A549 (cell line): ENCODE measurements around the gene RGS10. TPM values are rescaled to one million over a fixed set of nuclear protein-coding genes. Genes with fewer than 3 reads are reported as not detected.

ENCODE experiments used
- ATAC-seq, 2 experiments: fragments of 200-7000 bp in 1 of 2; fragments of >200 bp in 1 of 2; cut with Nextera tagmentation in 1 of 2; cut with Tn5 transposase in 1 of 2; 3 replicates each; pipeline versions ENCODE4 v1.8.0 to v1.9.1; 2018 to 2020; ENCODE audit warnings: mild to moderate bottlenecking in 1 of 2, moderate library complexity in 1 of 2
- CTCF ChIA-PET: fragments of 300-600 bp; sonication (Branson Sonifier 250); formaldehyde crosslinking; extraction: SDS; loops from one replicate; lab custom pipeline; 2021; ENCODE audit warnings: antibody characterized with exemption, inconsistent platforms; lab: Yijun Ruan, JAX
- POLR2A ChIA-PET: fragments of 350-600 bp; formaldehyde crosslinking; extraction: SDS; loops from one replicate; lab custom pipeline; 2021; ENCODE audit warnings: antibody characterized with exemption, inconsistent platforms; lab: Yijun Ruan, JAX
- DNase-seq, 2 experiments: peaks; one replicate each; pipeline versions ENCODE4 v3.0.0 to v3.0.0-alpha.2; 2011 to 2016; ENCODE audit warnings: low read depth in 1 of 2, low spot score in 1 of 2
- FAIRE-seq: peaks from 2 replicates; lab custom pipeline; 2011; peaks lifted over from hg19 to GRCh38; lab: Jason Lieb, UNC
- H3K27ac ChIP-seq, 2 experiments: fragments of >200 bp; sonication (Bioruptor Twin); formaldehyde crosslinking; 3 replicates each; pipeline ENCODE4 v1.5.1; 2016 to 2017
- H3K4me1 ChIP-seq: fragments of >200 bp; sonication (Bioruptor Twin); formaldehyde crosslinking; 3 replicates; pipeline ENCODE4 v1.6.1; 2016
- H3K4me2 ChIP-seq: fragments of >200 bp; sonication (Bioruptor Twin); formaldehyde crosslinking; 3 replicates; pipeline ENCODE4 v1.6.1; 2016
- H3K4me3 ChIP-seq: fragments of >200 bp; sonication (Bioruptor Twin); formaldehyde crosslinking; 3 replicates; pipeline ENCODE4 v1.5.1; 2016
- H3K9me3 ChIP-seq: fragments of >200 bp; sonication (Bioruptor Twin); formaldehyde crosslinking; 3 replicates; pipeline ENCODE4 v1.6.1; 2016
- CHD2 ChIP-seq: fragments of 150-350 bp; IDR thresholded peaks from 2 replicates; pipeline ENCODE4 v1.6.1; 2014; ENCODE audit warnings: low read length; ENCODE audit not compliant: partially characterized antibody
- ESRRA ChIP-seq: fragments of 150-350 bp; IDR thresholded peaks from 2 replicates; pipeline ENCODE4 v1.6.1; 2014; ENCODE audit warnings: mild to moderate bottlenecking, low read length, borderline replicate concordance
- FOSB ChIP-seq: fragments of 250-450 bp; sonication (Bioruptor Pico); IDR thresholded peaks from 2 replicates; pipeline ENCODE4 v1.5.0; 2020; ENCODE audit warnings: mild to moderate bottlenecking, moderate library complexity
- HDAC2 ChIP-seq: fragments of 200-600 bp; sonication (generic); IDR thresholded peaks from 2 replicates; pipeline ENCODE4 v1.6.1; 2016
- JUNB ChIP-seq: fragments of >200 bp; sonication (Bioruptor Twin); formaldehyde crosslinking; IDR thresholded peaks from 2 replicates; pipeline ENCODE4 v1.6.1; 2016
- MYC ChIP-seq: IDR thresholded peaks from 2 replicates; pipeline ENCODE4 v1.6.1; 2012; ENCODE audit warnings: mild to moderate bottlenecking, inconsistent platforms, low read length, improper control_type of control experiment, borderline replicate concordance
- PHF8 ChIP-seq: fragments of 200-600 bp; sonication (generic); IDR thresholded peaks from 2 replicates; pipeline ENCODE4 v1.6.1; 2016; ENCODE audit warnings: low read depth, mild to moderate bottlenecking, antibody characterized with exemption, moderate library complexity, borderline replicate concordance
- RCOR1 ChIP-seq: fragments of 150-350 bp; IDR thresholded peaks from 2 replicates; pipeline ENCODE4 v1.6.1; 2014; ENCODE audit warnings: antibody characterized with exemption, low read length, low read depth
- RNF2 ChIP-seq: fragments of 200-600 bp; sonication (generic); IDR thresholded peaks from 2 replicates; pipeline ENCODE4 v1.6.1; 2016; ENCODE audit warnings: low read depth, mild to moderate bottlenecking, antibody characterized with exemption, moderate library complexity, borderline replicate concordance
- ZFP36 ChIP-seq: fragments of 450-650 bp; IDR thresholded peaks from 2 replicates; pipeline ENCODE4 v1.6.1; 2014; ENCODE audit warnings: borderline replicate concordance; ENCODE audit not compliant: partially characterized antibody
- WGBS: methylation state at CpG from one replicate; pipeline ENCODE4 v1.1.6; 2017; ENCODE audit errors: missing lambda C conversion rate; 5-methylcytosine and 5-hydroxymethylcytosine counted together
- polyA plus RNA-seq, 4 experiments: library from polyadenylated mRNA; depleted of rRNA in 3 of 4; stranded (reverse); fragments of >200 nt; fragmentation: RNase III in 1 of 4; extraction: RNeasy Plus Mini Kit Qiagen cat#74134 plus additional on column Dnase treatment in 1 of 4; gene quantifications; 2 replicates in 3 of 4; 3 replicates in 1 of 4; pipeline ENCODE4 v1.2.3, GENCODE V29; 2011 to 2017
- TF ChIP-seq, protein P1 (sequence below): fragments of 200-600 bp; sonication (generic); IDR thresholded peaks from 2 replicates; pipeline ENCODE4 v1.6.1; 2016; ENCODE audit warnings: antibody characterized with exemption, mild to moderate bottlenecking, moderate library complexity
- TF ChIP-seq, protein P2 (sequence below): IDR thresholded peaks from 2 replicates; pipeline ENCODE4 v1.6.1; 2012; ENCODE audit warnings: low read depth, borderline replicate concordance
- TF ChIP-seq, protein P3 (sequence below): fragments of 150-350 bp; IDR thresholded peaks from 2 replicates; pipeline ENCODE4 v1.6.1; 2014; ENCODE audit warnings: low read depth, mild to moderate bottlenecking, low read length

The RGS10 gene
- polyA plus RNA-seq, 2 of the 4 experiments (the other 2 are of a cell fraction), result 39.7 to 46.4 TPM

DNA sequence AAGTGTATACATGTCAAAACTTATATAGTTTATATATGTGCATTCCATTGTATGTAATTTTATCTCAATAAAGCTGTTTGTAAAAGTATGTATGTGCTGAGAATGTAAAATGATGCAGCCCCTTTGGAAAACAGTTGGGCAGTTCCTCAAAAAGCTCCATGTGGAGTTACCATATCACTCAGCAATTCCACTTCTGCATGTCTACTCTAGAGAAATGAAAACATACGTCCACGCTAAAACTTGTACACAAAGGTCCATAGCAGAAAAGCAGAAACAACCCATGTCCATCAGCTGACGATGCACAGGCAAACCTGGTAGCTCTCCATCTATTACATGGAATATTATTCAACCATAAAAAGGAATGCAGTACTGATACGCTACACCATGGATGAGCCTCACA is 8.3 kb upstream of the RGS10 start:
- CTCF ChIA-PET, result interaction anchor here (1.3 kb wide), 1 partner anchor 137 kb away, joined by 3 read pairs; no protein-coding TSS in a partner anchor
- H3K4me3 ChIP-seq, result no peak overlapping the region
- DNase-seq (no peak), FAIRE-seq (no peak), ATAC-seq (no peak)
- peaks cover 4% of the 10 kb centered on the region; the same call in 2 of the 3 replicates for H3K4me1 ChIP-seq
- 32% methylated on average over 4 of the region's 4 CpGs for WGBS
- no peak for TF ChIP-seq RNF2
- no peak for TF ChIP-seq JUNB
- no peak for TF ChIP-seq FOSB (CRISPR knock-in tag)
- no peak overlapping the region for H3K27ac ChIP-seq
- POLR2A ChIA-PET, result no interaction called here
- no peaks in the 10 kb centered on the region for H3K9me3 ChIP-seq
- no peak overlapping the region for H3K4me2 ChIP-seq

DNA sequence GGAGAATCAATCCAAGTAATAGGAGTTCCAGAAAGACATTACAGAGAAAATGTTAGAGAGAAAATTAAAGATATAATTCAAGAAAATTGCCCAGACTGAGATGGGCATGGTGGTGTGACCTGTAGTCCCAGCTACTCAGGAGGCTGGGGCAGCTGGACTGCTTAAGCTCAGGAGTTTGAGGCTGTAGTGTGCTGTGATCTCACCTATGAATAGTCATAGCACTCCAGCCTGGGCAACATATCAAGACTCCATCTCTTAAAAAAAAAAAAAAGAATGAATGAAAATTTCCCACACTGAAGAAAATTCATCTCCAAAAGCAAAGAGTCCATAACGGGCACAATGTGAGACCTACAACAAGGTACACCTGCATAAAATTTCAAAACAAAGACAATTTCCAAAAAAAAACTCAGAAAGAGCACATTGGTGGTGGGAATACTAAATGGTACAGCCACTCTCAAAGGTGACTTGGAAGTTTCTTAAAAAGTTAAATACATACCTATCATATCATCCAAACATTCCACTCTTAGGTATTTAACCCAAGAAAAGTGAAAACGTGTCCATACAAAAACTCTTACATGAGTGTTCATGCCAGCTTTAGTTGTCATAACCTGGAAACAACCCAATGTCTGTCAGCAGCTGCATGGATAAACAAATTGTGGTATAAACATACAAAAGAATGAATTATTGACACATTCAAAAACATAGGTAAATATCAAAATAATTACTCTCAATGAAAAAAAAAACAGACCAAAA is 6.9 kb upstream of the RGS10 start:
- ATAC-seq, result no peak

DNA sequence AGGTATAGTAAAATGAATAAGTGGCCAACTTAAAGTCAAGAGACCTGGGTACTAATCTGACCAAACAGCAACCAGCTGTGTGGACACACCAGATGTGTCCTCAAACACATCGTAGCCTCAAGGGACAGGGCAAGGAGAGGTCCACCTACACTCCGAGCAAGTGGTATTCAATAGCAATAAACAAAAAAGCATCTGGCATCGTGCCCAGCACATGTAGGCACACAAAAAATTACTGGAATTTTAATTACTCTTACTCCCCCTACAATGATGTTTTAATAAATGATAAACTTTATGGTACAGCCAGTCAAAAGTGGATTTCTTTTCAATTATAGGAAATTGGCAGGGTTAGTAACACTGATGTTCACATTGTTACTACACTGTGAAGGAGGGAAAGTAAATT is 3.5 kb upstream of the RGS10 start:
- H3K9me3 ChIP-seq, result no peaks in the 10 kb centered on the region
- H3K4me1 ChIP-seq, result peaks cover 20% of the 10 kb centered on the region
- WGBS, result 35% methylated on average over 3 of the region's 3 CpGs
- no peak overlapping the region for H3K27ac ChIP-seq
- no peak for FAIRE-seq
- TF ChIP-seq ESRRA, result no peak
- TF ChIP-seq RCOR1, result no peak
- TF ChIP-seq, protein P1, sequence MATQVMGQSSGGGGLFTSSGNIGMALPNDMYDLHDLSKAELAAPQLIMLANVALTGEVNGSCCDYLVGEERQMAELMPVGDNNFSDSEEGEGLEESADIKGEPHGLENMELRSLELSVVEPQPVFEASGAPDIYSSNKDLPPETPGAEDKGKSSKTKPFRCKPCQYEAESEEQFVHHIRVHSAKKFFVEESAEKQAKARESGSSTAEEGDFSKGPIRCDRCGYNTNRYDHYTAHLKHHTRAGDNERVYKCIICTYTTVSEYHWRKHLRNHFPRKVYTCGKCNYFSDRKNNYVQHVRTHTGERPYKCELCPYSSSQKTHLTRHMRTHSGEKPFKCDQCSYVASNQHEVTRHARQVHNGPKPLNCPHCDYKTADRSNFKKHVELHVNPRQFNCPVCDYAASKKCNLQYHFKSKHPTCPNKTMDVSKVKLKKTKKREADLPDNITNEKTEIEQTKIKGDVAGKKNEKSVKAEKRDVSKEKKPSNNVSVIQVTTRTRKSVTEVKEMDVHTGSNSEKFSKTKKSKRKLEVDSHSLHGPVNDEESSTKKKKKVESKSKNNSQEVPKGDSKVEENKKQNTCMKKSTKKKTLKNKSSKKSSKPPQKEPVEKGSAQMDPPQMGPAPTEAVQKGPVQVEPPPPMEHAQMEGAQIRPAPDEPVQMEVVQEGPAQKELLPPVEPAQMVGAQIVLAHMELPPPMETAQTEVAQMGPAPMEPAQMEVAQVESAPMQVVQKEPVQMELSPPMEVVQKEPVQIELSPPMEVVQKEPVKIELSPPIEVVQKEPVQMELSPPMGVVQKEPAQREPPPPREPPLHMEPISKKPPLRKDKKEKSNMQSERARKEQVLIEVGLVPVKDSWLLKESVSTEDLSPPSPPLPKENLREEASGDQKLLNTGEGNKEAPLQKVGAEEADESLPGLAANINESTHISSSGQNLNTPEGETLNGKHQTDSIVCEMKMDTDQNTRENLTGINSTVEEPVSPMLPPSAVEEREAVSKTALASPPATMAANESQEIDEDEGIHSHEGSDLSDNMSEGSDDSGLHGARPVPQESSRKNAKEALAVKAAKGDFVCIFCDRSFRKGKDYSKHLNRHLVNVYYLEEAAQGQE, result no peak
- no peak for TF ChIP-seq ZFP36
- TF ChIP-seq HDAC2, result no peak
- TF ChIP-seq, protein P2, sequence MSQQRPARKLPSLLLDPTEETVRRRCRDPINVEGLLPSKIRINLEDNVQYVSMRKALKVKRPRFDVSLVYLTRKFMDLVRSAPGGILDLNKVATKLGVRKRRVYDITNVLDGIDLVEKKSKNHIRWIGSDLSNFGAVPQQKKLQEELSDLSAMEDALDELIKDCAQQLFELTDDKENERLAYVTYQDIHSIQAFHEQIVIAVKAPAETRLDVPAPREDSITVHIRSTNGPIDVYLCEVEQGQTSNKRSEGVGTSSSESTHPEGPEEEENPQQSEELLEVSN, result no peak
- TF ChIP-seq, all 56 proteins: peak for 0
- H3K4me3 ChIP-seq, result no peak overlapping the region
- ATAC-seq (no peak), DNase-seq (no peak)
- 0 out of 3 replicates have a peak overlapping the region, but pooled peaks have one; percentile 6 for H3K4me2 ChIP-seq
- ChIA-PET POLR2A (no interaction called here), CTCF (interaction anchor here (1.1 to 1.5 kb wide), 2 partner anchors 340 to 347 kb away, joined by 4 to 6 read pairs; no protein-coding TSS in a partner anchor)

More for the DNA sequence above, 6.9 kb upstream of the RGS10 start:
- FAIRE-seq (no peak), DNase-seq (no peak)
- H3K27ac ChIP-seq, result no peak overlapping the region
- no peak overlapping the region for H3K4me3 ChIP-seq
- ChIA-PET POLR2A (no interaction called here), CTCF (no interaction called here)
- TF ChIP-seq MYC, result no peak
- TF ChIP-seq CHD2, result no peak
- TF ChIP-seq, protein P3, sequence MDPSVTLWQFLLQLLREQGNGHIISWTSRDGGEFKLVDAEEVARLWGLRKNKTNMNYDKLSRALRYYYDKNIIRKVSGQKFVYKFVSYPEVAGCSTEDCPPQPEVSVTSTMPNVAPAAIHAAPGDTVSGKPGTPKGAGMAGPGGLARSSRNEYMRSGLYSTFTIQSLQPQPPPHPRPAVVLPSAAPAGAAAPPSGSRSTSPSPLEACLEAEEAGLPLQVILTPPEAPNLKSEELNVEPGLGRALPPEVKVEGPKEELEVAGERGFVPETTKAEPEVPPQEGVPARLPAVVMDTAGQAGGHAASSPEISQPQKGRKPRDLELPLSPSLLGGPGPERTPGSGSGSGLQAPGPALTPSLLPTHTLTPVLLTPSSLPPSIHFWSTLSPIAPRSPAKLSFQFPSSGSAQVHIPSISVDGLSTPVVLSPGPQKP, result no peak
- no peak for TF ChIP-seq PHF8
- 16% methylated on average over 2 of the region's 2 CpGs for WGBS
- H3K9me3 ChIP-seq, result no peaks in the 10 kb centered on the region
- H3K4me2 ChIP-seq, result no peak overlapping the region
- H3K4me1 ChIP-seq, result peaks cover 5% of the 10 kb centered on the region; the same call in 2 of the 3 replicates
